Measurements from ENCODE around the gene HSP90AB1.

GRCh38 chr6:44243345-44243744 lies 3.6 kb upstream of the HSP90AB1 start:
- TF ChIP-seq CTCF (IDR thresholded peaks at IDR 0.05) (no peak), POLR2A (IDR thresholded peaks at IDR 0.05) (no peak)
